Colonic mucosa (tissue), 4 donors: ENCODE data around the gene HEXIM1. TPM values are rescaled to one million over a fixed set of nuclear protein-coding genes. Genes with fewer than 3 reads are reported as not detected.

ENCODE experiments used
- DNase-seq: peaks from one replicate; pipeline ENCODE4 v3.0.0-alpha.2; 2020
- H3K27ac ChIP-seq: fragments of 200-600 bp; one replicate; pipeline ENCODE4 v1.8.0; 2021
- H3K27me3 ChIP-seq: fragments of 200-600 bp; one replicate; pipeline ENCODE4 v1.8.0; 2021
- H3K36me3 ChIP-seq: fragments of 200-600 bp; one replicate; pipeline ENCODE4 v1.8.0; 2021
- H3K4me1 ChIP-seq: fragments of 200-600 bp; one replicate; pipeline ENCODE4 v1.8.0; 2021; ENCODE audit warnings: mild to moderate bottlenecking
- H3K4me3 ChIP-seq: fragments of 200-600 bp; one replicate; pipeline ENCODE4 v1.8.0; 2021
- H3K9ac ChIP-seq, 2 donors: one replicate each; pipeline ENCODE4 v1.7.0; 2013; ENCODE audit warnings: control low read depth in 2 of 2, low read depth in 2 of 2, low read length in 2 of 2
- H3K9me3 ChIP-seq: fragments of 200-600 bp; one replicate; pipeline ENCODE4 v1.8.0; 2021
- intact Hi-C: fragments of 100-400 bp; cut with DNase I; formaldehyde crosslinking; loops from one replicate; pipeline ENCODE4 v1.14.1; 2022
- total RNA-seq, 2 donors: library from RNA; stranded (reverse); fragmentation: NEBNext Ultra II Directional in 1 of 2; extraction: Animal tissue kit (Norgen Biotek cat#: 25700) in 1 of 2; gene quantifications; one replicate each; pipeline ENCODE4 v1.2.1, GENCODE V29; 2021
- TF ChIP-seq, protein P1 (sequence below): fragments of 200-600 bp; IDR thresholded peaks from one replicate; pipeline ENCODE4 v1.8.0; 2022; ENCODE audit warnings: antibody characterized with exemption, mild to moderate bottlenecking
- donor health status: healthy.
- donor health status: DM: no; HTN: no; CAD: no.
- donor health status: DM: no; HTN: no; CAD: no.

The HEXIM1 gene
- total RNA-seq, 2 donors from 2014 or later: 37.0 to 38.4 TPM

DNA sequence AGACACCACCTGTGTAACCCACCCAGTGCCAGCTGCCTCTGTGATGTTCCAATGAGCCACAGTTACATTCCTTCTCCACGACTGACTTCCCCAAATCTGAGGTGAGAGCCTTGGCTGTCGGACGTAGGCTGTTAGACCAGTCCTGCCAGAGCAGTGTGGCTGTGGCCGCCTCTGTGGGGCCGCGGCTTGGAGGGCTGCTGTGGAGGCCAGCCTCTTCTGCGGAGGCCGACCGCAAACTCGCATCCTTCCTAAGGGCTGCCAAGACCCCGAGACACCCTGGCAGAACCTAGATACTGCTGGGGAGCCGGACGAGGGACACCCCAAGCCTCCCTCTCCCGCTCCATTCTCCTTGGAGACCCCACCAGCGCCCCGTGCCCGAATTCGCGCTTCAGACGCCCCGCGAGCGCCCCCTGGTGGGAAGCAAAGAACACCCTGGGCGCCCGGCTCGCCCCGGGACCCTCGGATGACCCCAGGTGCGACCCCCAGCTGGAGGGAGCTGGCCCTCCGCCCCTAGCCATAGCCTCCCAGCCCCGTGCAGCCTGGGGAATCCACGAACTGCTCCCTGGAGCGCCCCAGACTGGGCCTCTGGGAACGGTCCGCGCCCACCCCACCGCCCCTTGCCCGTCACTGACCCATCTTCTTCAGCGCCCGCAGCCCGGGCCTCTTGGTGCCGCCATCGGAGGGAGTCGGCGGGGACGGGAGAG lies 16.5 kb upstream of the HEXIM1 start:
- intact Hi-C loops: loop anchor here (5.0 kb wide), 1 partner anchor 34 kb away; no protein-coding TSS in a partner anchor
- TF ChIP-seq, protein P1, sequence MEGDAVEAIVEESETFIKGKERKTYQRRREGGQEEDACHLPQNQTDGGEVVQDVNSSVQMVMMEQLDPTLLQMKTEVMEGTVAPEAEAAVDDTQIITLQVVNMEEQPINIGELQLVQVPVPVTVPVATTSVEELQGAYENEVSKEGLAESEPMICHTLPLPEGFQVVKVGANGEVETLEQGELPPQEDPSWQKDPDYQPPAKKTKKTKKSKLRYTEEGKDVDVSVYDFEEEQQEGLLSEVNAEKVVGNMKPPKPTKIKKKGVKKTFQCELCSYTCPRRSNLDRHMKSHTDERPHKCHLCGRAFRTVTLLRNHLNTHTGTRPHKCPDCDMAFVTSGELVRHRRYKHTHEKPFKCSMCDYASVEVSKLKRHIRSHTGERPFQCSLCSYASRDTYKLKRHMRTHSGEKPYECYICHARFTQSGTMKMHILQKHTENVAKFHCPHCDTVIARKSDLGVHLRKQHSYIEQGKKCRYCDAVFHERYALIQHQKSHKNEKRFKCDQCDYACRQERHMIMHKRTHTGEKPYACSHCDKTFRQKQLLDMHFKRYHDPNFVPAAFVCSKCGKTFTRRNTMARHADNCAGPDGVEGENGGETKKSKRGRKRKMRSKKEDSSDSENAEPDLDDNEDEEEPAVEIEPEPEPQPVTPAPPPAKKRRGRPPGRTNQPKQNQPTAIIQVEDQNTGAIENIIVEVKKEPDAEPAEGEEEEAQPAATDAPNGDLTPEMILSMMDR: peak; percentile 92
- peaks cover 24% of the 10 kb centered on the region for H3K4me1 ChIP-seq
- DNase-seq: peak; percentile 71
- H3K27me3 ChIP-seq: no peaks in the 10 kb centered on the region
- peak overlapping the region; percentile 90 for H3K27ac ChIP-seq
- peak overlapping the region; percentile 97 for H3K4me3 ChIP-seq
- H3K9ac ChIP-seq: peak overlapping the region; percentile 77 to 98
- no peaks in the 10 kb centered on the region for H3K9me3 ChIP-seq
- no peaks in the 10 kb centered on the region for H3K36me3 ChIP-seq

- H3K9me3 ChIP-seq: no peaks in the 10 kb centered on the region
- no peaks in the 10 kb centered on the region for H3K27me3 ChIP-seq
- peak within 1 kb of the TSS; percentile 90 for H3K27ac ChIP-seq
- intact Hi-C loops: loop anchor here (5.0 kb wide), 1 partner anchor 35 kb away; no protein-coding TSS in a partner anchor
- H3K4me1 ChIP-seq: peaks cover 24% of the 10 kb centered on the region
- H3K9ac ChIP-seq: peak within 1 kb of the TSS; percentile 97 to 98
- no peak for DNase-seq
- H3K4me3 ChIP-seq: peak within 1 kb of the TSS; percentile 97
- no peaks in the 10 kb centered on the region for H3K36me3 ChIP-seq
- TF ChIP-seq, protein P1: no peak
Measured at GRCh38 chr17:45132320-45132571, 16.0 kb upstream of the HEXIM1 start, which contains the start of gene PLCD3. Gene PLCD3, minus strand, starts transcription at chr17:45132515. Its CDS starts 105 bp downstream, at chr17:45132410.

DNA sequence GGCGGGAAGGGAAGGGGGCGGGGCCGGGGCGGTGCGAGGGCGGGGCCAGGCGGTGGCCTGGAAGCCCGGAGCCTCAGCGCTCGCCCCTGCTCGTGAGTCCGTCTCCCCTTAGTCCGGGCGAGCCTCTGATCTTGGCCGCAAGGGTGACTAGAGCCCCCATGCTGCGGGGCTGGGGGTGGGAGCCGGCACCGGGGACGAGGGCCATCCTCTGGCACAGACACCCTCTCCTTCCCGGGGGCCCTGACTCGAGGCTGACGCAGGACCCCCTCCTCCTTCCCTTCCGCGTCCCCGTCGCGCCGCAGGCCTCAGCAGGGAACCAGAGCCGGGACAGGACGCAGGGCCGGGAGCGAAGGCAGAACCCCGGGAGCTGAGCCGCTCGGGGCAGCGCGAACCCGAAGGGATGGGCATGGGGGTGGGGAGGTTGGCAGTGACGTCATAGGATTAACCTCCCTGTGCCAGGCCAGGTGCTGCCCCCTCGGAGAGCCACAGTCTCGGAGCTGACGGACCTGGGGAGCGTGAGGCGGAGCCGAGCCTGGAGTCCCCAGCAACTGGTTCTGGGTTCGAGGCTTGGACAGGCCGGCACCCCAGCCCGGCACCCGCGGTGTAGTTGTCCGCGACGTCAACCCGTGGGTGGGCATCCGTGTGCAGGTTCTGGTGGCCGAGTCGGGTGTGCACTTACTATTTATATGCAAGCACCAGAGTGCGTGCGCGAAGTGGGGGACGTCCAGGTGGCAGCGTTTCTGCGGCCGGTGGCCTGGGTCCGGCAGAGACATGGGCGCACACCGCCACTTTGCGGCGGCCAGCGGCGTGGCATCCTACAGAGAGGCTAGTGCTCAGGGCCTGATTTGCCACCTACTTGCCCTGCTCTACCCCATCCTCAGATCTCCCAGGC lies 15.5 kb upstream of the HEXIM1 start:
- H3K27ac ChIP-seq: peak overlapping the region; percentile 90
- peak overlapping the region; percentile 97 for H3K9ac ChIP-seq
- H3K27me3 ChIP-seq: no peaks in the 10 kb centered on the region
- intact Hi-C loops: loop anchor here (5.0 kb wide), 1 partner anchor 36 kb away; no protein-coding TSS in a partner anchor
- peaks cover 23% of the 10 kb centered on the region for H3K4me1 ChIP-seq
- TF ChIP-seq, protein P1: peak; percentile 72
- DNase-seq: peak; percentile 85
- no peaks in the 10 kb centered on the region for H3K36me3 ChIP-seq
- no peaks in the 10 kb centered on the region for H3K9me3 ChIP-seq
- peak overlapping the region; percentile 97 for H3K4me3 ChIP-seq

DNA sequence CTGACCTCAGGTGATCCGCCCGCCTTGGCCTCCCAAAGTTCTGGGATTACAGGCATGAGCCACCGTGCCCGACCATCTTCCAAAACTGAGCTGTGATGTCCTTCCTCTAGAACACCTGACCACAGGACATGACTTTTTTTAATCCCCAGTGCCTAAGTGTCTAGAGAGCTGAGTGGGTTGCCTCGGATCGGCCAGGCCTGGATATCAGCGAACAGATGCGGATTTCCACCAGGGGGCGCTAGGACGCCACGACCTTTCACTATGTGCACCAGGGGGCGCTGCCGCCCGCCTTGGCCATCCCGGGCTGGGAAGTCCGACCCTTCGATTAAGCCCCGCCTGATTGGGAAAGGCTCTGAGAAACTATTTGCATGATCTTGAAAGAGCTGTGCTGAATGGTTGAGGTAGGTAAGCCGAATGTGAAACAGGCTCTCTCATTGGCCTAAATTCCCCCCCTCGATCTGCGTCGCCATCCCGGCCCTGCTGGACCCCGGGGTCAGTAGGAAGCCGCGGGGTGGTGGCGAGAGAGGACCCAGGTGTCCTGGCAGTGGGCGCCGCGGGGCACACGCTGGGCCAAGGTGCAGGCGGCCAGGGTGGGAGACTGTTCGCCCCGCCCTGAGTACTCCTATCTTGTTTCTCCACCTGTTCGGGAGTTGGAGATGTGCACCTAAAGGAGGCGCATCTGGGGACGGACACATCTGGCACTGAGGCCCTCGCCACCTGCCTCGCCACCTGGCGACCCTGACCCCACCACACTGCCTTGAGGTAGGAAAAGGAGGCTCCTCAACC lies 12.9 kb upstream of the HEXIM1 start, which contains the start of gene ACBD4:
Gene ACBD4, plus strand, starts transcription at position 496 of the 786 bp plus-strand sequence. CDS start 458 bp downstream, outside the sequence.
- TF ChIP-seq, protein P1: peak; percentile 100
- Histone ChIP-seq H3K27me3 (no peaks in the 10 kb centered on the region), H3K9ac (peak within 1 kb of the TSS; percentile 86 to 96), H3K36me3 (no peaks in the 10 kb centered on the region), H3K4me3 (peak within 1 kb of the TSS; percentile 82), H3K4me1 (peaks cover 10% of the 10 kb centered on the region), H3K27ac (peak within 1 kb of the TSS; percentile 65), H3K9me3 (no peaks in the 10 kb centered on the region)
- intact Hi-C loops: loop anchor here (2.0 kb wide), 1 partner anchor 61 kb away; no protein-coding TSS in a partner anchor
- DNase-seq: peak; percentile 97
